Measurements from ENCODE around the gene LRFN3. TPM values are rescaled to one million over a fixed set of nuclear protein-coding genes. Genes with fewer than 3 reads are reported as not detected.

LRFN3 gene
- total RNA-seq, 2 donors from 2014 or later, result 10.0 to 17.4 TPM

DNA sequence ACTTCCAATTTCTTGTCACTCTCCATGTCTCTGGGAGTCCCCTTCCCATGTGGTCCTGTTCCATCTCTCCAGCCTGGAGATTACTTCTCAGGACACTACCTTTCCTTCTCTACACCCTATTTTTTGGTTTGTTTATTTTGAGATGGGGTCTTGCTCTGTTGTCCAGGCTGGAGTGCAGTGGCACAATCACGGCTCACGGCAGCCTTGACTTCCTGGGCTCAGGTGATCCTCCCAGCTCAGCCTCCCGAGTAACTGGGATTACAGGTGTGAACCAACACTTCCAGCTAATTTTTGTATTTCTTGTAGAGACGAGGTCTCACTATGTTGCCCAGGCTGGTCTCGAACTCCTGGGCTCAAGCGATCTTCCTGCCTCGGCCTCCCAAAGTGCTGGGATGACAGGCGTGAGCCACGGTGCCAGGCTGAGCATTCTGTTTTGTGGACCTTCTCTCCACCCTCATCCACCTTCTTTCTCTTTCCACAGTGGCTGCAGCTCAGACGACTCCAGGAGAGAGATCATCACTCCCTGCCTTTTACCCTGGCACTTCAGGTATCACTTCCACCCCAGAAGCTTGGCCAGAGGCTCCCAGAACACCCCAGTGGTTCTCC lies 33.2 kb upstream of the LRFN3 start:
- no peaks in the 10 kb centered on the region for H3K9me3 ChIP-seq
- H3K27ac ChIP-seq, result peak overlapping the region; percentile 89
- no peaks in the 10 kb centered on the region for H3K36me3 ChIP-seq
- peak overlapping the region; percentile 21 for H3K4me3 ChIP-seq
- DNase-seq, result no peak
- peaks cover 3% of the 10 kb centered on the region for H3K4me1 ChIP-seq
- no peaks in the 10 kb centered on the region for H3K27me3 ChIP-seq
- intact Hi-C loops (cut with DNase I), result no loop called here
- H3K9ac ChIP-seq (ENCODE audit: low read depth in 2 of 2, low read length in 2 of 2), result peak overlapping the region; percentile 46 to 57
- TF ChIP-seq, protein P1, sequence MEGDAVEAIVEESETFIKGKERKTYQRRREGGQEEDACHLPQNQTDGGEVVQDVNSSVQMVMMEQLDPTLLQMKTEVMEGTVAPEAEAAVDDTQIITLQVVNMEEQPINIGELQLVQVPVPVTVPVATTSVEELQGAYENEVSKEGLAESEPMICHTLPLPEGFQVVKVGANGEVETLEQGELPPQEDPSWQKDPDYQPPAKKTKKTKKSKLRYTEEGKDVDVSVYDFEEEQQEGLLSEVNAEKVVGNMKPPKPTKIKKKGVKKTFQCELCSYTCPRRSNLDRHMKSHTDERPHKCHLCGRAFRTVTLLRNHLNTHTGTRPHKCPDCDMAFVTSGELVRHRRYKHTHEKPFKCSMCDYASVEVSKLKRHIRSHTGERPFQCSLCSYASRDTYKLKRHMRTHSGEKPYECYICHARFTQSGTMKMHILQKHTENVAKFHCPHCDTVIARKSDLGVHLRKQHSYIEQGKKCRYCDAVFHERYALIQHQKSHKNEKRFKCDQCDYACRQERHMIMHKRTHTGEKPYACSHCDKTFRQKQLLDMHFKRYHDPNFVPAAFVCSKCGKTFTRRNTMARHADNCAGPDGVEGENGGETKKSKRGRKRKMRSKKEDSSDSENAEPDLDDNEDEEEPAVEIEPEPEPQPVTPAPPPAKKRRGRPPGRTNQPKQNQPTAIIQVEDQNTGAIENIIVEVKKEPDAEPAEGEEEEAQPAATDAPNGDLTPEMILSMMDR (IDR thresholded peaks at IDR 0.05), result no peak

DNA sequence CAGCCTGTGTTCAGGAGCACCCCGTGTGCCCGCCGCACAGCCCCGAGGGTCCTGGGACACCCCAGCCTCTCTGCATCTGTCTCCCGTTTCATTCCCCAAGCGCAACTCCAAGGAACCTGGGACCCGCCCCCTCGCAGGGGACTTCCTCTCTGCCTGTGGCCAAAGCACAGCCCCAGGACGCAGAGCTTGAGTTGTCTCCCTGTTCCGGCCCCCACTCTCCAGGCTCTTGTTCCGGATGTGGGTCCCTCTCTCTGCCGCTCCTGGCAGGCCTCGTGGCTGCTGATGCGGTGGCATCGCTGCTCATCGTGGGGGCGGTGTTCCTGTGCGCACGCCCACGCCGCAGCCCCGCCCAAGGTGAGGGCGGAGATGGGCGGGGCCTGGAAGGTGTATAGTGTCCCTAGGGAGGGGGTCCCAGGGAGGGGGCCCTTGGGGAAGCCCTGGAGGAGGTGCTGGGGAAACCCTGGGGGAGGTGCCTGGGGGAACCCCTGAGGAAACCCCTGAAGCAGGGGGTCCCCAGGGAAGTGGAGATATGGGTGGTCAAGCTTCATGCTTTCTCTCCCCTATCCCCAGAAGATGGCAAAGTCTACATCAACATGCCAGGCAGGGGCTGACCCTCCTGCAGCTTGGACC lies 32.5 kb upstream of the LRFN3 start:
- no peaks in the 10 kb centered on the region for H3K36me3 ChIP-seq
- H3K27ac ChIP-seq, result peak overlapping the region; percentile 89
- DNase-seq, result peak; percentile 76
- intact Hi-C loops (cut with DNase I), result no loop called here
- H3K9ac ChIP-seq (ENCODE audit: low read depth in 2 of 2, low read length in 2 of 2), result peak overlapping the region; percentile 46 to 57
- H3K27me3 ChIP-seq, result no peaks in the 10 kb centered on the region
- H3K4me3 ChIP-seq, result peak overlapping the region; percentile 21
- TF ChIP-seq, protein P1 (IDR thresholded peaks at IDR 0.05), result no peak
- no peaks in the 10 kb centered on the region for H3K9me3 ChIP-seq
- H3K4me1 ChIP-seq, result no peaks in the 10 kb centered on the region

DNA sequence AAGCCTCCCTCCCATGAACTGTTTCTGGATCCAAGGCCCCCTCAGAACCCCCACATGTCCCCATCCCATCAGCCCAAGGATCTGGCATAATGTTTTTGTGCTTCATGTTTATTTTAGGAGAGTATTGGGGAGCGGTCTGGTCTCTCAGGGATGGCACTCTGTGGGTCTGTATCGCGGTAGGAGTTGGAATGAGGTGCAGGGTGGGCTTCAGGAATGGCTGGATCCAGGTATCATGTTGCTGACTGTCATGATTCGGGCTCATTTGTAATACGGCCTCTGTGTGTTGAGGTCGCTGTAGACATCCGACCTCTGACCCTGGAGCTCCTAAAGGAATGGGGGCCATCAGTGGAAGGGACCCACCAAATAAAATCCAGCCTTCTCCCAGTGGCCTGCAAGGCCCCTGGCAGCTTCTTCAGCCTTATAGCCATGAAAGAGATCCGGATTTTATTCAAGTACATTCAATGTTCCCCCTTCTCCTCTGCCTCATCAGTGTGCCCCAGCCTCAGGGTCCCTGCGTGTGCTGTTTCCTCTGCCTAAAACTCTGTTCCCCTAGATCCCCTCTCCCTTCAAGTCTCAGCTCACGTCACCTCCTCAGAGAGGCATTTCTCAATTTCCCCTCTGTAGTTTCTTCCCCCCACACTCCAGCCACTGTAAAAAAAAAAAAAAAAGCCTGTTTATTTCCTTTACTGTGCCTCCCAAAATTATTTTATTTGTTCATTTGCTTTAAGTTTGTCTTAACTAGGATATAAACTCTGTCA lies 31.7 kb upstream of the LRFN3 start:
- no peaks in the 10 kb centered on the region for H3K9me3 ChIP-seq
- H3K4me3 ChIP-seq, result no peak overlapping the region
- peak overlapping the region in 1 of 2 donors; percentile 2 for H3K9ac ChIP-seq (ENCODE audit: low read depth in 2 of 2, low read length in 2 of 2)
- intact Hi-C loops (cut with DNase I), result no loop called here
- H3K36me3 ChIP-seq, result no peaks in the 10 kb centered on the region
- DNase-seq, result no peak
- TF ChIP-seq, protein P1 (IDR thresholded peaks at IDR 0.05), result no peak
- no peaks in the 10 kb centered on the region for H3K4me1 ChIP-seq
- no peaks in the 10 kb centered on the region for H3K27me3 ChIP-seq
- peak overlapping the region; percentile 89 for H3K27ac ChIP-seq

DNA sequence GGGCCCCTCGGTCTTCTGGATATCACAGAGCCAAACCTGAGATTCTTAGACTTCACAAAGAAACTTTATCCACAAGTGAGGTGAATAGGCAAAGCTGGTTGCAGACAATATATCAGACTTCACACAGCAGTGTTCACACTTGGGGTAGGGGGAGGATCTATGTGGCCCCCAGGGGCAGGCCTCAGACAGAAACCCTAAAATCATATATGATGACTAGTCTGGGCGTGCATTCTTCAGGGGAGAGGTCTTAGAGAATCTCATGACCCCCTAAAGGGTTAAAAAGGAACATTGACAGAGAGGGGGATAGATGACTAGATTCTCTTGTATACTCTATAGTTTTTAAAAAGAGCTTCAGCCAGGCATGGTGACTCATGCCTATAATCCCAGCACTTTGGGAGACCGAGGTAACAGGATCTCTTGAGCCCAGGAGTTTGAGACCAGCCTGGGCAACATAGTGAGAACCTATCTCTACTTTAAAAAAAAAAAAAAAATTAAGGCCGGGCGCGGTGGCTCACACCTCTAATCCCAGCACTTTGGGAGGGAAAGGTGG lies 30.9 kb upstream of the LRFN3 start:
- intact Hi-C loops (cut with DNase I), result no loop called here

DNA sequence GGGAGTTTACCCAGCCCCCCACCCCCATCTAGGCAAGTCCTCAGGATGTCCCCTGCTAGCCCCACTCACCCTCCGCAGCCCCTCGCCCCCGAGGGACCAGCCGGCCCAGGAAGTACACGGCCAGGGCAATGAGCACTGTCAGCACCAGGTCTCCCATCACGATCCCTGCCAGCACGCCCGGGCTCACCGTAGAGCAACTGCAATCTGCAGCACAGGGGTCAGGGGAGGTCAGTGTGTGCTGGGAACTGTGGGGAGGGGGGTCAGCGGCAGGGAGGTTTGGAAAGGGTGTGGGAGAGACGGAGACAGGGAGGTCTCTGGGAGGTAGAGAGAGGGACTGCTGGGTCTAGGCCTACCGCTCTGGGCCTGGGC lies 28.8 kb upstream of the LRFN3 start:
- peak overlapping the region; percentile 43 to 51 for H3K9ac ChIP-seq (ENCODE audit: low read depth in 2 of 2, low read length in 2 of 2)
- DNase-seq, result no peak
- no peaks in the 10 kb centered on the region for H3K4me1 ChIP-seq
- peak overlapping the region; percentile 15 for H3K4me3 ChIP-seq
- no peaks in the 10 kb centered on the region for H3K36me3 ChIP-seq
- no peak overlapping the region for H3K27ac ChIP-seq
- no peaks in the 10 kb centered on the region for H3K27me3 ChIP-seq
- TF ChIP-seq, protein P1 (IDR thresholded peaks at IDR 0.05), result no peak
- intact Hi-C loops (cut with DNase I), result no loop called here
- H3K9me3 ChIP-seq, result no peaks in the 10 kb centered on the region

More for the DNA sequence above, 30.9 kb upstream of the LRFN3 start:
- H3K27me3 ChIP-seq, result no peaks in the 10 kb centered on the region
- H3K9ac ChIP-seq (ENCODE audit: low read depth in 2 of 2, low read length in 2 of 2), result no peak overlapping the region
- H3K27ac ChIP-seq, result peak overlapping the region; percentile 38
- H3K9me3 ChIP-seq, result no peaks in the 10 kb centered on the region
- no peaks in the 10 kb centered on the region for H3K4me1 ChIP-seq
- no peaks in the 10 kb centered on the region for H3K36me3 ChIP-seq
- H3K4me3 ChIP-seq, result no peak overlapping the region
- DNase-seq, result no peak
- TF ChIP-seq, protein P1 (IDR thresholded peaks at IDR 0.05), result no peak
